ENCODE results near the gene NFKBIA. TPM values are rescaled to one million over a fixed set of nuclear protein-coding genes. Genes with fewer than 3 reads are reported as not detected.

NFKBIA gene
- total RNA-seq, 4 donors from 2014 or later: 139 to 441 (median 298) TPM

DNA sequence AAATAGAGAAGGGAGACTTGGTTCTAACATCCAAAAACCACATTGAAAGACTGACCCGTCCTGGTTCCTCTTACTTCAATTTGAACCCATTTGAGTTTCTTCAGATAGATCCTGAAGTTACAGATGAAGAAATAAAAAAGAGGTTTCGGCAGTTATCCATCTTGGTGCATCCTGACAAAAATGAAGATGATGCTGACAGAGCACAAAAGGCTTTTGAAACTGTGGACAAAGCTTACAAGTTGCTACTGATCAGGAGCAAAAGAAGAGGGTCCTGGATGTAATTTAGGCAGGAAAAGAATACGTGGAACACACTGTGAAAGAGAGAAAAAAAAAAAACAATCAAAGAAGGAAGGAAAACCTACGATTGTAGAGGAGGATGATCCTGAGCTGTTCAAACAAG lies 25.4 kb upstream of the NFKBIA start:
- no peak for DNase-seq
- WGBS, 2 donors: 55 to 60% methylated on average over 4 of the region's 4 CpGs
- no peak overlapping the region for H3K4me3 ChIP-seq
- H3K9me3 ChIP-seq: no peaks in the 10 kb centered on the region
- H3K4me1 ChIP-seq: no peaks in the 10 kb centered on the region
- H3K27me3 ChIP-seq: no peaks in the 10 kb centered on the region
- no peak overlapping the region for H3K27ac ChIP-seq
- no peaks in the 10 kb centered on the region for H3K36me3 ChIP-seq
- intact Hi-C loops (cut with DNase I): no loop called here
- TF ChIP-seq POLR2A (IDR thresholded peaks at IDR 0.05): no peak
- TF ChIP-seq, protein P1, sequence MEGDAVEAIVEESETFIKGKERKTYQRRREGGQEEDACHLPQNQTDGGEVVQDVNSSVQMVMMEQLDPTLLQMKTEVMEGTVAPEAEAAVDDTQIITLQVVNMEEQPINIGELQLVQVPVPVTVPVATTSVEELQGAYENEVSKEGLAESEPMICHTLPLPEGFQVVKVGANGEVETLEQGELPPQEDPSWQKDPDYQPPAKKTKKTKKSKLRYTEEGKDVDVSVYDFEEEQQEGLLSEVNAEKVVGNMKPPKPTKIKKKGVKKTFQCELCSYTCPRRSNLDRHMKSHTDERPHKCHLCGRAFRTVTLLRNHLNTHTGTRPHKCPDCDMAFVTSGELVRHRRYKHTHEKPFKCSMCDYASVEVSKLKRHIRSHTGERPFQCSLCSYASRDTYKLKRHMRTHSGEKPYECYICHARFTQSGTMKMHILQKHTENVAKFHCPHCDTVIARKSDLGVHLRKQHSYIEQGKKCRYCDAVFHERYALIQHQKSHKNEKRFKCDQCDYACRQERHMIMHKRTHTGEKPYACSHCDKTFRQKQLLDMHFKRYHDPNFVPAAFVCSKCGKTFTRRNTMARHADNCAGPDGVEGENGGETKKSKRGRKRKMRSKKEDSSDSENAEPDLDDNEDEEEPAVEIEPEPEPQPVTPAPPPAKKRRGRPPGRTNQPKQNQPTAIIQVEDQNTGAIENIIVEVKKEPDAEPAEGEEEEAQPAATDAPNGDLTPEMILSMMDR (IDR thresholded peaks at IDR 0.05): no peak

DNA sequence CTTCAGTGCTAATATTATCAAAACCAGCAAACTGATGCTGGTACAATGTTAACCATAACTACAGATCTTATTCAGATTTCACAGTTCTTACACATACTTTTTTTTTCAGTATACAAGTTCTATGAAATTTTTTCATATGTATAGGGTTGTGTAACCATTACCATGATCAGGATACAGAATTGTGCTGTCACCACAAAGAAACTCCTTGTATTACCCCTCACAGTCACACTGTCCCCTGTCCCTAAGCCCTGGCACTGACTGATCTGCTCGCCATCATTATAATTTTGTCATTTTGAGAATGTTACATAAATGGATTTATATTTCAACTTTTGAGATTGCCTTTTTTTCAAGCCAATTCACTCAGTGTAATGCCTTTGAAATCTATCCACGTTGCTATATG lies 21.3 kb upstream of the NFKBIA start:
- peaks cover 0 to 7% (median 0%) of the 10 kb centered on the region in 3 donors for H3K4me1 ChIP-seq
- no peaks in the 10 kb centered on the region for H3K9me3 ChIP-seq
- no peak overlapping the region for H3K4me3 ChIP-seq
- H3K27ac ChIP-seq: no peak overlapping the region
- WGBS, 2 donors: 55 to 68% methylated on average over 2 of the region's 2 CpGs
- intact Hi-C loops (cut with DNase I): no loop called here
- no peaks in the 10 kb centered on the region for H3K27me3 ChIP-seq
- TF ChIP-seq, protein P1 (IDR thresholded peaks at IDR 0.05): no peak
- no peak for TF ChIP-seq POLR2A (IDR thresholded peaks at IDR 0.05)
- no peak for DNase-seq
- no peaks in the 10 kb centered on the region for H3K36me3 ChIP-seq

DNA sequence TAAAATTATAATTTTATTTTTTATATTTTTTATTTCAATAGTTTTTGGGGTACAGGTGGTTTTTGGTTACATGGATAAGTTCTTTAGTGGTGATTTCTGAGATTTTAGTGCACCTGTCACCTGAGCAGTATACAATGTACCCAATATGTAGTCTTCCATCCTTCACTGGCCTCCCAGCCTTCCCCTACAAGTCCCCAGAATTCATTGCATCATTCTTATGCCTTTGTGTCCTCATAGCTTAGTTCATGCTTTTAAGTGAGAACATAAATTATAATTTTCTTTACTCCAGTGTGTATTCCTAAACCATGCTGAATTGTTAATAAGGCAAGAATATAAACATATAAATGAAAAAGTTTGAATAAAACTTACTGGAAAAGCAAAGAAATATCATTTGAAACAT lies 19.1 kb upstream of the NFKBIA start:
- Histone ChIP-seq H3K27me3 (no peaks in the 10 kb centered on the region), H3K4me3 (no peak overlapping the region), H3K4me1 (peaks cover 0 to 7% (median 0%) of the 10 kb centered on the region in 3 donors), H3K9me3 (no peaks in the 10 kb centered on the region), H3K27ac (no peak overlapping the region), H3K36me3 (no peaks in the 10 kb centered on the region)
- no peak for TF ChIP-seq POLR2A (IDR thresholded peaks at IDR 0.05)
- no peak for DNase-seq
- intact Hi-C loops (cut with DNase I): no loop called here

DNA sequence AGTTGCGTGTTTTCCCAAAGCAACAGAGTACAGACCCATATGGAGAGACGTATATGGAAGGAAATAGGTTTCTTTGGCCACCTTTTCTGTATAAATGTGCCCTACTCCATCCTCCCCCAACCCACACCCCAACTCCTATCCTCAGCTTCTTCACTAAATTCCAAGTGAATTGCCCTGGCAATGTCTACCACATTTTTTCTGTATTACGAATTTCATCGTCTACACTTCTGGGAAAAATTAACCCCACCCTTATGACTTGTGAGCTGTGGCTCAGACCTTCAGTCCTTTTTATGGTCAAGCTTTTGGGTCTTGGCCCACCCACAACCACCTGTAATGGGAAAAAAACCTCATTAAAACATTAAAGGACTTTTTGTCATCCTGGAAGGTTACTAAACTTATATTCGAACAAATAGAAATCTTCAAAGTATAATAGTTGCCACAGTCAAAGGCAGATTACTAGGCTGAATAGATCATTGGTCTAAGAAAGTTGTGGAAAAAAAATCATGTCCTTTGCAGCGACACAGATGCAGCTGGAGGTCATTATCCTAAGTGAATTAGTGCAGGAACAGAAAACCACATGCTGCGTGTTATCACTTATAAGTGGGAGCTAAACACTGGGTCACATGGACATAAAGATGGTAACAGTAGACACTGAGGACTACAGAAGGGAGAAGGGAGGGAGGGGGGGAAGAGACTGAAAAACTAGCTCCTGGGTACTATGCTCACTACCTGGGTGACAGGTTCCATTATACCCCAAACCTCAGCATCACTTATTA lies 15.7 kb upstream of the NFKBIA start:
- H3K4me1 ChIP-seq: peaks cover 0 to 7% (median 0%) of the 10 kb centered on the region in 3 donors
- no peaks in the 10 kb centered on the region for H3K36me3 ChIP-seq
- H3K27me3 ChIP-seq: no peaks in the 10 kb centered on the region
- no peak for TF ChIP-seq POLR2A (IDR thresholded peaks at IDR 0.05)
- TF ChIP-seq, protein P1 (IDR thresholded peaks at IDR 0.05): no peak
- WGBS, 2 donors: 61 to 62% methylated on average over 7 of the region's 7 CpGs
- DNase-seq: no peak
- no peak overlapping the region for H3K27ac ChIP-seq
- intact Hi-C loops (cut with DNase I): no loop called here
- no peak overlapping the region for H3K4me3 ChIP-seq
- H3K9me3 ChIP-seq: no peaks in the 10 kb centered on the region

DNA sequence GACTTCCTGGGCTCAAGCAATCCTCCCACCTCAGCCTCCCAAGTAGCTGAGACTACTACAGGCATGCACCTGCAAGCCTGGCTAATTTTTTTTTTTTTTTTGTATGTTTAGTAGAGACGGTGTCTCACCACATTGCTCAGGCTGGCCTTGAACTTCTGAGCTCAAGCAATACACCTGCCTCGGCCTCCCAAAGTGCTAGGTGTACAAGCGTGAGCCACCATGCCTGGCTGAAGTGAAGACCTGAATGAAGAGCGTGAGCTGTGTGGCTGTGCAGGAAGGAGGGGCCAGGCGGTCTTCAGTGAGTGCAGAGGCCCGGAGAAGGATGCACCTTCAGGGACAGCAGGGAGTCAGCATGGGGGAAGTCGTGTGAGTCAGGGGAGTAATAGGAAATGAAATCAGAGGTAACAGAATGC lies 14.9 kb upstream of the NFKBIA start:
- no peak for DNase-seq
- no peak overlapping the region for H3K27ac ChIP-seq
- H3K4me3 ChIP-seq: no peak overlapping the region
- intact Hi-C loops (cut with DNase I): loop anchor here (10.0 kb wide), 1 partner anchor 755 kb away; no protein-coding TSS in a partner anchor
- WGBS, 2 donors: 57 to 78% methylated on average over 4 to 7 of the region's 7 CpGs
- H3K27me3 ChIP-seq: no peaks in the 10 kb centered on the region
- no peaks in the 10 kb centered on the region for H3K36me3 ChIP-seq
- TF ChIP-seq, protein P1 (IDR thresholded peaks at IDR 0.05): no peak
- TF ChIP-seq POLR2A (IDR thresholded peaks at IDR 0.05): no peak
- no peaks in the 10 kb centered on the region for H3K9me3 ChIP-seq
- peaks cover 0 to 7% (median 0%) of the 10 kb centered on the region in 3 donors for H3K4me1 ChIP-seq
